Ovary (tissue), 3 donors: ENCODE measurements around the gene TEX19.

ENCODE experiments used
- EP300 ChIP-seq: sonication (generic); formaldehyde crosslinking; IDR thresholded peaks from one replicate; pipeline ENCODE4 v1.6.1; 2017; ENCODE audit warnings: antibody characterized with exemption
- POLR2A ChIP-seq: fragments of 450-650 bp; IDR thresholded peaks from one replicate; pipeline ENCODE4 v1.6.1; 2017; ENCODE audit warnings: antibody characterized with exemption, mild to moderate bottlenecking, moderate library complexity
- TF ChIP-seq, protein P1 (sequence below), 3 donors: fragments of 450-650 bp in 2 of 3; fragments of 200-600 bp in 1 of 3; IDR thresholded peaks; one replicate each; pipeline versions ENCODE4 v1.5.1 to v1.8.0; 2016 to 2022; ENCODE audit warnings: antibody characterized with exemption in 3 of 3, mild to moderate bottlenecking in 1 of 3
- donor health status: DM: no; HTN: no; CAD: no.

DNA sequence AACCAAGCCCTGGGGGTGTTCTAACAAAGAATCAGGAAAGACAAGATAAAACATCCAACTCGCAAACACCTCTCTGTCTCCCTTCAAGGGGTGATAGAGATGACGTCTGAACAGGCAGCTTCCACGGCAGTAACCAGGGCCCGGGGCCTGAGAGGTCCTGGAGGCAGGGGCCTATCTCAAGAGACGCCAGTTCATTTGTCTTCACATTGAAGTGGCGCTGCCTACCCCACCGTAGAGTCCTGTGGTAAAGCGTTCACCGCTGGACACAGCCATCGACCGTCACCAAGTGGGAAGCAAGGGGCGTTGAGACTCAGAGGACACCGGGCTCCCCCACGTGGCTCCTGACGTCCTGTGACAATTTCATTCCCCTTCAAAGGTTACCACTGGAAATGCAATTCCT is 33.9 kb downstream of the TEX19 start:
- TF ChIP-seq, protein P1, sequence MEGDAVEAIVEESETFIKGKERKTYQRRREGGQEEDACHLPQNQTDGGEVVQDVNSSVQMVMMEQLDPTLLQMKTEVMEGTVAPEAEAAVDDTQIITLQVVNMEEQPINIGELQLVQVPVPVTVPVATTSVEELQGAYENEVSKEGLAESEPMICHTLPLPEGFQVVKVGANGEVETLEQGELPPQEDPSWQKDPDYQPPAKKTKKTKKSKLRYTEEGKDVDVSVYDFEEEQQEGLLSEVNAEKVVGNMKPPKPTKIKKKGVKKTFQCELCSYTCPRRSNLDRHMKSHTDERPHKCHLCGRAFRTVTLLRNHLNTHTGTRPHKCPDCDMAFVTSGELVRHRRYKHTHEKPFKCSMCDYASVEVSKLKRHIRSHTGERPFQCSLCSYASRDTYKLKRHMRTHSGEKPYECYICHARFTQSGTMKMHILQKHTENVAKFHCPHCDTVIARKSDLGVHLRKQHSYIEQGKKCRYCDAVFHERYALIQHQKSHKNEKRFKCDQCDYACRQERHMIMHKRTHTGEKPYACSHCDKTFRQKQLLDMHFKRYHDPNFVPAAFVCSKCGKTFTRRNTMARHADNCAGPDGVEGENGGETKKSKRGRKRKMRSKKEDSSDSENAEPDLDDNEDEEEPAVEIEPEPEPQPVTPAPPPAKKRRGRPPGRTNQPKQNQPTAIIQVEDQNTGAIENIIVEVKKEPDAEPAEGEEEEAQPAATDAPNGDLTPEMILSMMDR (IDR thresholded peaks at IDR 0.05): no peak
- TF ChIP-seq POLR2A (no peak), EP300 (no peak)
